ENCODE data around the gene IQCM.
"Not testable (repeated sequence)": the region's sequence is repeated elsewhere in the genome, so short reads cannot be mapped to it uniquely, and the experiment has no call there.

IQCM gene

DNA sequence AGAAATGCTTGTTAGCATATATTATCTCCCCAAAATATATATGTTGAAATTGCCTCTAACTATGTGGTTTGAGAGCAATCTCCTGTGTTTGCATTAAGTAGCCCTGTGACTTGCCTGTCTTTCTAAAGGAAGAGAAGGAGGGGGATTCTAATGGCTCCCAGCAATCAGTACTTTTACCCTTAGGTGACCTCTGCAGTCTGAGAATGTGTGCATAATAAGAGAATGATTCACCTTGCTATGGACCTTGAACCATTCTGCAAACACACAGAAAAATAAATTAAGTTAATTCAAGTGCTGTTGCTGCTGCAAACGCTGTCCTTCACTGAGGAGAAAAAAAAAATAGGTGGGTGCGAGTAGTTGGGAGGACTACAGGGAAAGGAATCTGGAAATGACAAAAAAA, 322.2 kb downstream of the IQCM start:
- no peaks in the 10 kb centered on the region for H3K36me3 ChIP-seq (ENCODE audit: insufficient read depth, insufficient read length, low read length)
- TF ChIP-seq ZNF274 (IDR thresholded peaks at IDR 0.05; ENCODE audit: low read depth, low read length), result no peak
- TF ChIP-seq SUZ12 (IDR thresholded peaks at IDR 0.05; ENCODE audit: extremely low read depth, insufficient read depth, insufficient read length), result no peak
- no peak for TF ChIP-seq YY1 (IDR thresholded peaks at IDR 0.05; ENCODE audit: insufficient read depth, insufficient read length)
- DNase-seq (ENCODE audit: low read depth, low spot score), result peak; percentile 16
- H3K9me3 ChIP-seq (ENCODE audit: insufficient read depth, low read length), result no peaks in the 10 kb centered on the region
- no peaks in the 10 kb centered on the region for H3K4me1 ChIP-seq (ENCODE audit: insufficient read depth, insufficient read length)
- no peak overlapping the region for H3K9ac ChIP-seq (ENCODE audit: insufficient read length, low read depth)
- no peak overlapping the region for H3K4me3 ChIP-seq (ENCODE audit: insufficient read length, low read depth)
- H3K27me3 ChIP-seq (ENCODE audit: insufficient read depth, insufficient read length), result no peaks in the 10 kb centered on the region

DNA sequence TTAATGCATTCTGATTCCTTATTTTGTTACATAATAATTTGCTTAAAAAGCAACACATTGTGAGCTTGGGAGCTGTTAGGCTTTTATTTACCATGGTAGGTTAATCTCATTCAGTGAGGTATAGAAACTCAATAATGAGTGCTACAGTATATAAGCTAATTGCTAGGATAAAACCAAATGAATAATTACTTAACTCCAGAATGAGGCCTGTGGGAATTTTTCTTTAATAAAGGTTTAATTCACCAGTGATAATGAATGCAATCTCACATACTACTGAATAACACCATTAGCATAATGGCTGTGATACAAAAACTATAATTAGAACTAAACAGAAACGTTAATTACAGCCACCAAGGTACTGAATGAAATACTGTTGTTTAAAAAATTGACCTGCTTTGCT, 326.3 kb downstream of the IQCM start:
- no peaks in the 10 kb centered on the region for H3K9me3 ChIP-seq (ENCODE audit: insufficient read depth, low read length)
- H3K4me1 ChIP-seq (ENCODE audit: insufficient read depth, insufficient read length), result no peaks in the 10 kb centered on the region
- no peak for DNase-seq (ENCODE audit: low read depth, low spot score)
- H3K9ac ChIP-seq (ENCODE audit: insufficient read length, low read depth), result no peak overlapping the region
- no peak overlapping the region for H3K4me3 ChIP-seq (ENCODE audit: insufficient read length, low read depth)
- TF ChIP-seq ZNF274 (IDR thresholded peaks at IDR 0.05; ENCODE audit: low read depth, low read length), result no peak
- no peak for TF ChIP-seq YY1 (IDR thresholded peaks at IDR 0.05; ENCODE audit: insufficient read depth, insufficient read length)
- no peak for TF ChIP-seq SUZ12 (IDR thresholded peaks at IDR 0.05; ENCODE audit: extremely low read depth, insufficient read depth, insufficient read length)
- no peaks in the 10 kb centered on the region for H3K27me3 ChIP-seq (ENCODE audit: insufficient read depth, insufficient read length)
- no peaks in the 10 kb centered on the region for H3K36me3 ChIP-seq (ENCODE audit: insufficient read depth, insufficient read length, low read length)

- H3K4me3 ChIP-seq (ENCODE audit: insufficient read length, low read depth), result no peak overlapping the region
- H3K9ac ChIP-seq (ENCODE audit: insufficient read length, low read depth), result no peak overlapping the region
- DNase-seq (ENCODE audit: low read depth, low spot score), result no peak
- TF ChIP-seq ZNF274 (IDR thresholded peaks at IDR 0.05; ENCODE audit: low read depth, low read length) (no peak), SUZ12 (IDR thresholded peaks at IDR 0.05; ENCODE audit: extremely low read depth, insufficient read depth, insufficient read length) (no peak), YY1 (IDR thresholded peaks at IDR 0.05; ENCODE audit: insufficient read depth, insufficient read length) (no peak)
- no peaks in the 10 kb centered on the region for H3K36me3 ChIP-seq (ENCODE audit: insufficient read depth, insufficient read length, low read length)
- no peaks in the 10 kb centered on the region for H3K4me1 ChIP-seq (ENCODE audit: insufficient read depth, insufficient read length)
- no peaks in the 10 kb centered on the region for H3K9me3 ChIP-seq (ENCODE audit: insufficient read depth, low read length)
- H3K27me3 ChIP-seq (ENCODE audit: insufficient read depth, insufficient read length), result no peaks in the 10 kb centered on the region
Observed at GRCh38 chr4:149486861-149487260, 328.8 kb downstream of the IQCM start.

- not testable (repeated sequence) for H3K9ac ChIP-seq (ENCODE audit: insufficient read length, low read depth); DNase-seq (ENCODE audit: low read depth, low spot score); H3K4me1 ChIP-seq (ENCODE audit: insufficient read depth, insufficient read length); H3K36me3 ChIP-seq (ENCODE audit: insufficient read depth, insufficient read length, low read length); H3K27me3 ChIP-seq (ENCODE audit: insufficient read depth, insufficient read length); H3K4me3 ChIP-seq (ENCODE audit: insufficient read length, low read depth)
- peaks cover 10% of the 10 kb centered on the region; the same call in 1 of the 2 replicates for H3K9me3 ChIP-seq (ENCODE audit: insufficient read depth, low read length)
Observed at GRCh38 chr4:149468669-149469068, 347.0 kb downstream of the IQCM start.

GRCh38 chr4:149466446-149466845, 349.2 kb downstream of the IQCM start:
- H3K4me1 ChIP-seq (ENCODE audit: insufficient read depth, insufficient read length), result no peaks in the 10 kb centered on the region
- DNase-seq (ENCODE audit: low read depth, low spot score), result no peak
- peaks cover 10% of the 10 kb centered on the region; the same call in 1 of the 2 replicates for H3K9me3 ChIP-seq (ENCODE audit: insufficient read depth, low read length)
- no peak overlapping the region for H3K9ac ChIP-seq (ENCODE audit: insufficient read length, low read depth)
- H3K36me3 ChIP-seq (ENCODE audit: insufficient read depth, insufficient read length, low read length), result no peaks in the 10 kb centered on the region
- H3K27me3 ChIP-seq (ENCODE audit: insufficient read depth, insufficient read length), result no peaks in the 10 kb centered on the region
- TF ChIP-seq SUZ12 (IDR thresholded peaks at IDR 0.05; ENCODE audit: extremely low read depth, insufficient read depth, insufficient read length), result no peak
- no peak for TF ChIP-seq YY1 (IDR thresholded peaks at IDR 0.05; ENCODE audit: insufficient read depth, insufficient read length)
- TF ChIP-seq ZNF274 (IDR thresholded peaks at IDR 0.05; ENCODE audit: low read depth, low read length), result no peak
- H3K4me3 ChIP-seq (ENCODE audit: insufficient read length, low read depth), result no peak overlapping the region

DNA sequence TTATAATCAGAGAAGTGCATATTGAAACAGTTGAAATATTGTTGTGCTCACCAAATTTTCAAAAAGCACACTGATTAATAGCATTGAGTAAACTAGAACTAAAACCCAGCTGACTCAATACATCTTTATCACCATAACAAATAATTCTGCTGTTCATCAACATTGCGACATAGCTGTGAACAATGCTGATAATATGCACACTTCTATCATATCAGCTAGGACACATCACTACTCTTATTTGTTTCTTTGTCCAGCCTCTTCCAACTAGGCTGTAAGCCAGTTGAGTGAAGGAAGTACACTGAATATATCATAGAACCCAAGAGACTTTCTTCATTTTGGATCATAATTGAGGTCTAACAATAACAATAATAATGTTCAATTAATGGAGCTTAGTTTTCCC, 349.7 kb downstream of the IQCM start:
- Histone ChIP-seq H3K4me3 (ENCODE audit: insufficient read length, low read depth) (no peak overlapping the region), H3K4me1 (ENCODE audit: insufficient read depth, insufficient read length) (no peaks in the 10 kb centered on the region), H3K36me3 (ENCODE audit: insufficient read depth, insufficient read length, low read length) (no peaks in the 10 kb centered on the region), H3K9me3 (ENCODE audit: insufficient read depth, low read length) (peaks cover 10% of the 10 kb centered on the region; the same call in 1 of the 2 replicates), H3K27me3 (ENCODE audit: insufficient read depth, insufficient read length) (no peaks in the 10 kb centered on the region), H3K9ac (ENCODE audit: insufficient read length, low read depth) (no peak overlapping the region)
- DNase-seq (ENCODE audit: low read depth, low spot score), result no peak
- TF ChIP-seq ZNF274 (IDR thresholded peaks at IDR 0.05; ENCODE audit: low read depth, low read length) (no peak), SUZ12 (IDR thresholded peaks at IDR 0.05; ENCODE audit: extremely low read depth, insufficient read depth, insufficient read length) (no peak), YY1 (IDR thresholded peaks at IDR 0.05; ENCODE audit: insufficient read depth, insufficient read length) (no peak)

- no peak overlapping the region for H3K4me3 ChIP-seq (ENCODE audit: insufficient read length, low read depth)
- H3K4me1 ChIP-seq (ENCODE audit: insufficient read depth, insufficient read length), result no peaks in the 10 kb centered on the region
- H3K27me3 ChIP-seq (ENCODE audit: insufficient read depth, insufficient read length), result no peaks in the 10 kb centered on the region
- no peaks in the 10 kb centered on the region for H3K36me3 ChIP-seq (ENCODE audit: insufficient read depth, insufficient read length, low read length)
- H3K9me3 ChIP-seq (ENCODE audit: insufficient read depth, low read length), result no peaks in the 10 kb centered on the region
- DNase-seq (ENCODE audit: low read depth, low spot score), result no peak
- no peak overlapping the region for H3K9ac ChIP-seq (ENCODE audit: insufficient read length, low read depth)
- TF ChIP-seq SUZ12 (IDR thresholded peaks at IDR 0.05; ENCODE audit: extremely low read depth, insufficient read depth, insufficient read length) (no peak), YY1 (IDR thresholded peaks at IDR 0.05; ENCODE audit: insufficient read depth, insufficient read length) (no peak), ZNF274 (IDR thresholded peaks at IDR 0.05; ENCODE audit: low read depth, low read length) (no peak)
Observed at GRCh38 chr4:149443537-149443936, 372.1 kb downstream of the IQCM start.

DNA sequence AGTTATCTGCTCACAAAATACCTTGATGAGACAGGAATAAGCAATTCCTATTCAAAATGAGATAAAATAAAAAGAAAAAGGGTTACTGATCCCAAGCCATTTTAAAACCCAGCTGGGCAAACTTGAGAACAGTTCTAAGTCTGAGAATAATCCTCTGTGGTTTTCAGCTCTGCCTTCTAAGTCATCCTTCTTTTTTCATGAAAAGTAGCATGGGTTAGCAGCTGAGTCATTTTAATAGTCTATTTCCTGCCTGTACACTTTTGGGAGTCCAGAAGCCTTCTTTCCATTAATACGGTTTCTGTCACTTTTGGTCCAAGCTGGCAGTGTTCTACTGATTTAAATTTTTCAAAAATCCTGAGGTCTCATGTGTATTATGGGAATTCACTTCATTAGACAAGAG, 374.3 kb downstream of the IQCM start:
- H3K4me3 ChIP-seq (ENCODE audit: insufficient read length, low read depth), result no peak overlapping the region
- no peaks in the 10 kb centered on the region for H3K36me3 ChIP-seq (ENCODE audit: insufficient read depth, insufficient read length, low read length)
- H3K27me3 ChIP-seq (ENCODE audit: insufficient read depth, insufficient read length), result no peaks in the 10 kb centered on the region
- DNase-seq (ENCODE audit: low read depth, low spot score), result no peak
- no peaks in the 10 kb centered on the region for H3K4me1 ChIP-seq (ENCODE audit: insufficient read depth, insufficient read length)
- no peaks in the 10 kb centered on the region for H3K9me3 ChIP-seq (ENCODE audit: insufficient read depth, low read length)
- H3K9ac ChIP-seq (ENCODE audit: insufficient read length, low read depth), result no peak overlapping the region
- no peak for TF ChIP-seq YY1 (IDR thresholded peaks at IDR 0.05; ENCODE audit: insufficient read depth, insufficient read length)
- no peak for TF ChIP-seq ZNF274 (IDR thresholded peaks at IDR 0.05; ENCODE audit: low read depth, low read length)

Measured in NT2/D1 (cell line).